Measurements from ENCODE around the gene JAM3.

DNA sequence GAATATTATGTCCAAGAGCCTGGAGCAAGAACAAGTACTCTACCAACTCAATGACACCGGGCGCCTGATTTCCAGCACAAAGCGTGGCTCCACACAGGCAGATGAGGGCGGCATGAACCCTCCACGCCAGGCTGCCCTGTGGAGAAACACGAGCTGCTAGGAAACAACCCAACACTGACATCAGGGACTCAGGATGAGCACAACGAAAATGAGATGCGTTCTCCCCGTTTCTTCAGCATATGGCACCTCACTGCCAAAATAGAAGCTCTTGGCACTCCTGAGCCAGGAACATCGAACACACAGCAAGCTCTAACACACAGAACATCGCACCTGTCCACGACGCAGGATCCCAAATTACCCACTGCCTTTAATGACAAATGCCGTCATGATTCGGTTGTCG is 86.6 kb downstream of the JAM3 start:
- TF ChIP-seq, protein P1, sequence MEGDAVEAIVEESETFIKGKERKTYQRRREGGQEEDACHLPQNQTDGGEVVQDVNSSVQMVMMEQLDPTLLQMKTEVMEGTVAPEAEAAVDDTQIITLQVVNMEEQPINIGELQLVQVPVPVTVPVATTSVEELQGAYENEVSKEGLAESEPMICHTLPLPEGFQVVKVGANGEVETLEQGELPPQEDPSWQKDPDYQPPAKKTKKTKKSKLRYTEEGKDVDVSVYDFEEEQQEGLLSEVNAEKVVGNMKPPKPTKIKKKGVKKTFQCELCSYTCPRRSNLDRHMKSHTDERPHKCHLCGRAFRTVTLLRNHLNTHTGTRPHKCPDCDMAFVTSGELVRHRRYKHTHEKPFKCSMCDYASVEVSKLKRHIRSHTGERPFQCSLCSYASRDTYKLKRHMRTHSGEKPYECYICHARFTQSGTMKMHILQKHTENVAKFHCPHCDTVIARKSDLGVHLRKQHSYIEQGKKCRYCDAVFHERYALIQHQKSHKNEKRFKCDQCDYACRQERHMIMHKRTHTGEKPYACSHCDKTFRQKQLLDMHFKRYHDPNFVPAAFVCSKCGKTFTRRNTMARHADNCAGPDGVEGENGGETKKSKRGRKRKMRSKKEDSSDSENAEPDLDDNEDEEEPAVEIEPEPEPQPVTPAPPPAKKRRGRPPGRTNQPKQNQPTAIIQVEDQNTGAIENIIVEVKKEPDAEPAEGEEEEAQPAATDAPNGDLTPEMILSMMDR (IDR thresholded peaks at IDR 0.05) = no peak
- TF ChIP-seq POLR2A (IDR thresholded peaks at IDR 0.05) = no peak
